Thyroid gland (tissue), 4 donors: ENCODE results near the gene PRX. TPM values are rescaled to one million over a fixed set of nuclear protein-coding genes. Genes with fewer than 3 reads are reported as not detected.
"Not testable (repeated sequence)": the region's sequence is repeated elsewhere in the genome, so short reads cannot be mapped to it uniquely, and the experiment has no call there.

ENCODE experiments used
- DNase-seq, 2 donors: peaks; one replicate each; pipeline ENCODE4 v3.0.0-alpha.2; 2019
- H3K27ac ChIP-seq, 3 donors: fragments of 200-600 bp; sonication (generic); 1 replicate in 2 of 3; 2 replicates in 1 of 3; pipeline ENCODE4 v1.5.1; 2016 to 2019; ENCODE audit warnings: mild to moderate bottlenecking in 1 of 3, moderate library complexity in 1 of 3
- H3K27me3 ChIP-seq: fragments of 200-600 bp; sonication (generic); one replicate; pipeline ENCODE4 v1.5.1; 2019
- H3K36me3 ChIP-seq, 2 donors: fragments of 200-600 bp; sonication (generic); one replicate each; pipeline ENCODE4 v1.5.1; 2016 to 2019
- H3K4me1 ChIP-seq, 2 donors: fragments of 200-600 bp; sonication (generic); one replicate each; pipeline ENCODE4 v1.5.1; 2017 to 2019
- H3K4me3 ChIP-seq, 3 donors: fragments of 200-600 bp; sonication (generic); replicated peaks in 1 of 3; 1 replicate in 2 of 3; 2 replicates in 1 of 3; pipeline ENCODE4 v1.5.1; 2016; ENCODE audit warnings: mild to moderate bottlenecking in 1 of 3
- H3K9me3 ChIP-seq: fragments of 200-600 bp; sonication (generic); one replicate; pipeline ENCODE4 v1.5.1; 2017
- POLR2A ChIP-seq, 2 donors: fragments of 450-650 bp; IDR thresholded peaks; one replicate each; pipeline ENCODE4 v1.6.1; 2017; ENCODE audit warnings: antibody characterized with exemption in 2 of 2, mild to moderate bottlenecking in 2 of 2, moderate library complexity in 1 of 2
- WGBS, 2 donors: methylation state at CpG; one replicate each; pipeline ENCODE4 v1.1.5; 2017; 5-methylcytosine and 5-hydroxymethylcytosine counted together
- intact Hi-C: fragments of 100-400 bp; cut with DNase I; formaldehyde crosslinking; loops from one replicate; pipeline ENCODE4 v1.15.1; 2023
- total RNA-seq, 4 donors: library from RNA; depleted of rRNA; stranded (reverse); fragments of >200 nt; gene quantifications; one replicate each; pipeline ENCODE4 v1.2.3, GENCODE V29; 2016
- TF ChIP-seq, protein P1 (sequence below), 6 experiments: fragments of 200-600 bp in 3 of 6; fragments of 450-650 bp in 3 of 6; sonication (generic) in 3 of 6; IDR thresholded peaks; one replicate each; pipeline ENCODE4 v1.5.1; 2016 to 2019; ENCODE audit warnings: antibody characterized with exemption in 6 of 6, mild to moderate bottlenecking in 2 of 6, inconsistent platforms in 1 of 6, moderate library complexity in 1 of 6

PRX gene
- total RNA-seq, 4 donors from 2014 or later, result 7.3 to 27.5 (median 10.3) TPM

- no peak overlapping the region for H3K4me3 ChIP-seq
- no peaks in the 10 kb centered on the region for H3K4me1 ChIP-seq
- H3K27me3 ChIP-seq, result no peaks in the 10 kb centered on the region
- H3K36me3 ChIP-seq, result peaks cover 13 to 39% of the 10 kb centered on the region in 2 donors
- DNase-seq, result no peak
- H3K9me3 ChIP-seq, result no peaks in the 10 kb centered on the region
- H3K27ac ChIP-seq, result no peak overlapping the region
- TF ChIP-seq, protein P1, sequence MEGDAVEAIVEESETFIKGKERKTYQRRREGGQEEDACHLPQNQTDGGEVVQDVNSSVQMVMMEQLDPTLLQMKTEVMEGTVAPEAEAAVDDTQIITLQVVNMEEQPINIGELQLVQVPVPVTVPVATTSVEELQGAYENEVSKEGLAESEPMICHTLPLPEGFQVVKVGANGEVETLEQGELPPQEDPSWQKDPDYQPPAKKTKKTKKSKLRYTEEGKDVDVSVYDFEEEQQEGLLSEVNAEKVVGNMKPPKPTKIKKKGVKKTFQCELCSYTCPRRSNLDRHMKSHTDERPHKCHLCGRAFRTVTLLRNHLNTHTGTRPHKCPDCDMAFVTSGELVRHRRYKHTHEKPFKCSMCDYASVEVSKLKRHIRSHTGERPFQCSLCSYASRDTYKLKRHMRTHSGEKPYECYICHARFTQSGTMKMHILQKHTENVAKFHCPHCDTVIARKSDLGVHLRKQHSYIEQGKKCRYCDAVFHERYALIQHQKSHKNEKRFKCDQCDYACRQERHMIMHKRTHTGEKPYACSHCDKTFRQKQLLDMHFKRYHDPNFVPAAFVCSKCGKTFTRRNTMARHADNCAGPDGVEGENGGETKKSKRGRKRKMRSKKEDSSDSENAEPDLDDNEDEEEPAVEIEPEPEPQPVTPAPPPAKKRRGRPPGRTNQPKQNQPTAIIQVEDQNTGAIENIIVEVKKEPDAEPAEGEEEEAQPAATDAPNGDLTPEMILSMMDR (IDR thresholded peaks at IDR 0.05), result no peak
- no peak for TF ChIP-seq POLR2A (IDR thresholded peaks at IDR 0.05)
- intact Hi-C loops, result no loop called here
- WGBS, 2 donors, result 92 to 96% methylated on average over 16 to 17 of the region's 17 CpGs
Measured at GRCh38 chr19:40376286-40376862, 36.8 kb downstream of the PRX start.

GRCh38 chr19:40374084-40374483 lies 39.1 kb downstream of the PRX start:
- Histone ChIP-seq H3K36me3 (peaks cover 18 to 53% of the 10 kb centered on the region in 2 donors), H3K27ac (no peak overlapping the region), H3K9me3 (no peaks in the 10 kb centered on the region), H3K4me1 (no peaks in the 10 kb centered on the region), H3K4me3 (no peak overlapping the region), H3K27me3 (no peaks in the 10 kb centered on the region)
- TF ChIP-seq, protein P1 (IDR thresholded peaks at IDR 0.05), result no peak
- no peak for TF ChIP-seq POLR2A (IDR thresholded peaks at IDR 0.05)
- intact Hi-C loops, result no loop called here
- WGBS, 2 donors, result 94 to 98% methylated on average over 7 of the region's 7 CpGs
- no peak for DNase-seq

DNA sequence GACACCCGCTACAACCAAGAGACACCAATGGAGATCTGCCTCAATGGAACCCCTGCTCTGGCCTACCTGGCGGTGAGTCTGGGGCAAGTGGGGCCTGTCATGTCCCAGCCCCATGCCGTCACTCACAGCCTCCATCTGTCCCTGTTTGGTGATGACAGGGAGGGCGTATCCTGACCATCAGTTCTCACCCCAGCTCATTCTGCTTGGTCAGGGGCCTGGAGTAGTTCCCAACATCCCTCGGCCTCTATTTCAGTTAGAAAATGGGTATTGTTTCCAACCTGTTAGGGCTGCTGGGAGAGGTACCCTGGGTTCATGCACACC lies 41.4 kb downstream of the PRX start:
- H3K36me3 ChIP-seq, result peaks cover 18 to 38% of the 10 kb centered on the region in 2 donors
- TF ChIP-seq, protein P1 (IDR thresholded peaks at IDR 0.05), result no peak
- no peak for TF ChIP-seq POLR2A (IDR thresholded peaks at IDR 0.05)
- H3K9me3 ChIP-seq, result no peaks in the 10 kb centered on the region
- WGBS, 2 donors, result 94 to 95% methylated on average over 4 to 5 of the region's 5 CpGs
- DNase-seq, result no peak
- intact Hi-C loops, result no loop called here
- H3K4me1 ChIP-seq, result no peaks in the 10 kb centered on the region
- no peak overlapping the region for H3K4me3 ChIP-seq
- H3K27me3 ChIP-seq, result no peaks in the 10 kb centered on the region
- H3K27ac ChIP-seq, result no peak overlapping the region

DNA sequence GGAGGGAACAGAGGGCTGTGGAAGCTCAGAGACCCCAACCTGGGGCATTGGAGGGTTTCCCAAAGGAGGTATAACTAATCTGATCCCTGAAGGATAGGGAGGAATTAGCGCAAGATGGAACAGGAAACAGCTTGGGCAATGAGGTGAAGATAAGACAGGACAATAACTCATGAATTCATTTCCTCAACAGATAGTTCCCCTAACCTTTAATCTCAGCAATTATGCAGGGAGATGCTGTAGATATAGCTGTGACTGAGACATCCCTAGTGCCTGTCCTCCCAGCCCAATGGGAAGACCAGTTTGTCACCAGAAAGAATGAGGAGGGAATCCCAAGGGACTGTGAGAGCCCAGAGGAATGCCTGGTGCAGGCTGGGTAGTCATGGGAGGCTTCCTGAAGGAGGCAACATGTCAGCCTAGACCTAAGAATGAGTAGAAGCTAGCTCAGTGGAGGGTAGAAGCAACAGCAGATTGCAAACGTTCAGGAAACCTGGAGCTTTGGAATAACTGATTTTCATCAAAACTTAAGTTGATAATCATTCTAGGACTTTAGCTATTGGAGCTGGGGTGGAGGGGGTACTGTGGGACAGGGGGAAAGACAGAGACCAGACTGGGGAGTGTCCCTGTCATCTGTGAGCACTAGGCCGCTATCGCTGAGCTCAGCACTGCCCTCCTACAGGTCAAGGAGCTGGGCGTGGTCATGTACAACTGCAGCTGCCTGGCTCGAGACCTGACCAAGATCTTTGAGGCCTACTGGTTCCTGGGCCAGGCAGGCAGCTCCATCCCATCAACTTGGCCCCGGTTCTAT lies 42.0 kb downstream of the PRX start:
- no peak for TF ChIP-seq POLR2A (IDR thresholded peaks at IDR 0.05)
- TF ChIP-seq, protein P1 (IDR thresholded peaks at IDR 0.05), result no peak
- Histone ChIP-seq H3K36me3 (peaks cover 18 to 34% of the 10 kb centered on the region in 2 donors), H3K4me3 (no peak overlapping the region), H3K27me3 (no peaks in the 10 kb centered on the region), H3K4me1 (no peaks in the 10 kb centered on the region), H3K9me3 (no peaks in the 10 kb centered on the region), H3K27ac (no peak overlapping the region)
- 88 to 90% methylated on average over 6 of the region's 7 CpGs for WGBS, 2 donors
- DNase-seq, result no peak
- intact Hi-C loops, result no loop called here

DNA sequence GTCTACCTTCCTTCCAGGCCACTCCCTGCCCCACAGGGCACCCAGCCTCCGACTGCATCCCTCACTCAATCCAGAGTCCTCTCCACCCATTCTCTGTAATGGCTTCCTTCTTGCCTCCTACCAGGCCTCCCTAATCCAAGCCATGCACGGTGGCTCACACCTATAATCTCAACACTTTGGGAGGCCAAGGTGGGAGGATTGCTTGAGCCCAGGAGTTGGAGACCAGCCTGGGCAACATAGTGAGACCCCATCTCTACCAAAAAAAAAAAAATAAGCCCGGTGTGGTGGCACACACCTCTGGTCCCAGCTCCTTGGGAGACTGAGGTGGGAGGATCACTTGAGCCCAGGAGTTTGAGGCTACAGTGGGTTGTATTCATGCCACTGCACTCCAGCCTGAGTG lies 42.9 kb downstream of the PRX start:
- H3K36me3 ChIP-seq, result peaks cover 18 to 34% of the 10 kb centered on the region in 2 donors
- H3K27ac ChIP-seq, H3K9me3 ChIP-seq, H3K4me1 ChIP-seq, H3K27me3 ChIP-seq, DNase-seq, intact Hi-C loops, H3K4me3 ChIP-seq: not testable (repeated sequence)
- 93 to 96% methylated on average over 3 of the region's 3 CpGs for WGBS, 2 donors
